Measurements from ENCODE around the gene DYSF.

The DYSF gene

GRCh38 chr2:71720596-71721361 lies 267.4 kb downstream of the DYSF start:
- H3K9me3 ChIP-seq (ENCODE audit: control insufficient read depth, insufficient read depth, low read length): peaks cover 8% of the 10 kb centered on the region
- H3K79me2 ChIP-seq (ENCODE audit: control insufficient read depth, low read length): no peaks in the 10 kb centered on the region
- H3K27ac ChIP-seq (ENCODE audit: low read depth, low read length): no peak overlapping the region
- no peaks in the 10 kb centered on the region for H3K27me3 ChIP-seq (ENCODE audit: control insufficient read depth, low read length)
- H3K9me2 ChIP-seq (replicated peaks; ENCODE audit: control insufficient read depth, low read length): no peaks in the 10 kb centered on the region
- H4K20me1 ChIP-seq (ENCODE audit: control insufficient read depth, insufficient read depth, low read depth, low read length): no peaks in the 10 kb centered on the region
- H3K4me2 ChIP-seq (ENCODE audit: low read length): no peak overlapping the region
- TF ChIP-seq EZH2phosphoT487 (IDR thresholded peaks at IDR 0.05; ENCODE audit: borderline replicate concordance, low read length): no peak
- TF ChIP-seq CTCF (IDR thresholded peaks at IDR 0.05; ENCODE audit: low read depth, low read length, poor library complexity, severe bottlenecking): no peak
- H3K4me1 ChIP-seq (ENCODE audit: control insufficient read depth, low read length): no peaks in the 10 kb centered on the region
- no peaks in the 10 kb centered on the region for H3F3A ChIP-seq (ENCODE audit: control insufficient read depth, insufficient read depth)
- no peaks in the 10 kb centered on the region for H3K36me3 ChIP-seq (ENCODE audit: control insufficient read depth, low read length)
- no peak overlapping the region for H3K4me3 ChIP-seq (ENCODE audit: low read length)

GRCh38 chr2:71721362-71721665 lies 268.0 kb downstream of the DYSF start:
- H4K20me1 ChIP-seq (ENCODE audit: control insufficient read depth, insufficient read depth, low read depth, low read length): no peaks in the 10 kb centered on the region
- H3K36me3 ChIP-seq (ENCODE audit: control insufficient read depth, low read length): no peaks in the 10 kb centered on the region
- no peak overlapping the region for H3K4me3 ChIP-seq (ENCODE audit: low read length)
- H3K9me2 ChIP-seq (replicated peaks; ENCODE audit: control insufficient read depth, low read length): no peaks in the 10 kb centered on the region
- TF ChIP-seq CTCF (IDR thresholded peaks at IDR 0.05; ENCODE audit: low read depth, low read length, poor library complexity, severe bottlenecking): no peak
- H3K4me1 ChIP-seq (ENCODE audit: control insufficient read depth, low read length): no peaks in the 10 kb centered on the region
- no peak overlapping the region for H3K4me2 ChIP-seq (ENCODE audit: low read length)
- H3K79me2 ChIP-seq (ENCODE audit: control insufficient read depth, low read length): no peaks in the 10 kb centered on the region
- H3K27me3 ChIP-seq (ENCODE audit: control insufficient read depth, low read length): no peaks in the 10 kb centered on the region
- no peaks in the 10 kb centered on the region for H3F3A ChIP-seq (ENCODE audit: control insufficient read depth, insufficient read depth)
- H3K27ac ChIP-seq (ENCODE audit: low read depth, low read length): no peak overlapping the region
- H3K9me3 ChIP-seq (ENCODE audit: control insufficient read depth, insufficient read depth, low read length): peaks cover 8% of the 10 kb centered on the region

GRCh38 chr2:71721669-71722068 lies 268.3 kb downstream of the DYSF start:
- Histone ChIP-seq H4K20me1 (ENCODE audit: control insufficient read depth, insufficient read depth, low read depth, low read length) (no peaks in the 10 kb centered on the region), H3K36me3 (ENCODE audit: control insufficient read depth, low read length) (no peaks in the 10 kb centered on the region), H3K9me3 (ENCODE audit: control insufficient read depth, insufficient read depth, low read length) (peaks cover 8% of the 10 kb centered on the region), H3K4me2 (ENCODE audit: low read length) (no peak overlapping the region), H3K79me2 (ENCODE audit: control insufficient read depth, low read length) (no peaks in the 10 kb centered on the region), H3K4me1 (ENCODE audit: control insufficient read depth, low read length) (no peaks in the 10 kb centered on the region), H3K27me3 (ENCODE audit: control insufficient read depth, low read length) (no peaks in the 10 kb centered on the region), H3F3A (ENCODE audit: control insufficient read depth, insufficient read depth) (no peaks in the 10 kb centered on the region), H3K27ac (ENCODE audit: low read depth, low read length) (no peak overlapping the region), H3K4me3 (ENCODE audit: low read length) (no peak overlapping the region), H3K9me2 (replicated peaks; ENCODE audit: control insufficient read depth, low read length) (no peaks in the 10 kb centered on the region)
- TF ChIP-seq CTCF (IDR thresholded peaks at IDR 0.05; ENCODE audit: low read depth, low read length, poor library complexity, severe bottlenecking) (no peak), EZH2phosphoT487 (IDR thresholded peaks at IDR 0.05; ENCODE audit: borderline replicate concordance, low read length) (no peak)
